Astrocyte (in vitro differentiated cells and primary cell): Measurements from ENCODE around the gene UST. TPM values are rescaled to one million over a fixed set of nuclear protein-coding genes. Genes with fewer than 3 reads are reported as not detected.

Experiments
- DNase-seq: peaks from one replicate; pipeline ENCODE4 v3.0.0-alpha.2; 2010; ENCODE audit warnings: low read depth
- FAIRE-seq: peaks from 2 replicates; lab custom pipeline; 2011; peaks lifted over from hg19 to GRCh38; lab: Jason Lieb, UNC
- H2AFZ ChIP-seq: 2 replicates; pipeline ENCODE4 v1.6.0; 2012; ENCODE audit warnings: low read depth, low read length, inconsistent platforms
- H3K27ac ChIP-seq: 2 replicates; pipeline ENCODE4 v1.5.1; 2011; ENCODE audit warnings: low read depth, low read length, inconsistent platforms
- H3K27me3 ChIP-seq: 2 replicates; pipeline ENCODE4 v1.6.0; 2011; ENCODE audit warnings: low read length, inconsistent platforms; ENCODE audit not compliant: insufficient read depth
- H3K36me3 ChIP-seq: 2 replicates; pipeline ENCODE4 v1.5.1; 2011; ENCODE audit warnings: low read length, inconsistent platforms; ENCODE audit not compliant: insufficient read depth
- H3K4me1 ChIP-seq: 2 replicates; pipeline ENCODE4 v1.5.1; 2011; ENCODE audit warnings: low read length, inconsistent platforms; ENCODE audit not compliant: insufficient read depth
- H3K4me2 ChIP-seq: 2 replicates; pipeline ENCODE4 v1.6.0; 2012; ENCODE audit warnings: low read length, inconsistent platforms
- H3K4me3 ChIP-seq: 2 replicates; pipeline ENCODE4 v1.5.1; 2011; ENCODE audit warnings: low read depth, mild to moderate bottlenecking, low read length, inconsistent platforms; ENCODE audit not compliant: insufficient read depth
- H3K79me2 ChIP-seq: 2 replicates; pipeline ENCODE4 v1.6.0; 2012; ENCODE audit warnings: mild to moderate bottlenecking, low read length, inconsistent platforms; ENCODE audit not compliant: insufficient read depth
- H3K9ac ChIP-seq: 2 replicates; pipeline ENCODE4 v1.6.0; 2012; ENCODE audit warnings: mild to moderate bottlenecking, low read length, inconsistent platforms
- H3K9me3 ChIP-seq: 2 replicates; pipeline ENCODE4 v1.5.1; 2012; ENCODE audit warnings: low read depth, mild to moderate bottlenecking, low read length, inconsistent platforms; ENCODE audit not compliant: insufficient read depth
- H4K20me1 ChIP-seq: 2 replicates; pipeline ENCODE4 v1.6.0; 2012; ENCODE audit warnings: low read length, inconsistent platforms; ENCODE audit not compliant: insufficient read depth
- H3K27ac Mint-ChIP-seq: one replicate; pipeline ENCODE4 v1.8.0; 2021; ENCODE audit warnings: mild to moderate bottlenecking, mixed read lengths; ENCODE audit not compliant: unreplicated experiment
- H3K27me3 Mint-ChIP-seq: one replicate; pipeline ENCODE4 v1.8.0; 2021; ENCODE audit warnings: low read depth, mixed read lengths; ENCODE audit not compliant: unreplicated experiment
- H3K36me3 Mint-ChIP-seq: one replicate; pipeline ENCODE4 v1.8.0; 2021; ENCODE audit warnings: low read depth, mixed read lengths; ENCODE audit not compliant: unreplicated experiment
- H3K4me1 Mint-ChIP-seq: one replicate; pipeline ENCODE4 v1.8.0; 2021; ENCODE audit warnings: low read depth, mixed read lengths; ENCODE audit not compliant: unreplicated experiment
- H3K4me3 Mint-ChIP-seq: one replicate; pipeline ENCODE4 v1.8.0; 2021; ENCODE audit warnings: mild to moderate bottlenecking, moderate library complexity, mixed read lengths; ENCODE audit not compliant: unreplicated experiment
- H3K9me3 Mint-ChIP-seq: one replicate; pipeline ENCODE4 v1.8.0; 2021; ENCODE audit warnings: mild to moderate bottlenecking, mixed read lengths; ENCODE audit not compliant: unreplicated experiment
- EZH2 ChIP-seq: IDR thresholded peaks from 2 replicates; pipeline ENCODE4 v1.6.1; 2012; ENCODE audit warnings: mild to moderate bottlenecking, low read length, inconsistent platforms; ENCODE audit not compliant: insufficient read depth
- total RNA-seq: library from RNA; stranded (reverse); gene quantifications from 2 replicates; pipeline ENCODE4 v1.2.1, GENCODE V29; 2021
- TF ChIP-seq, protein P1 (sequence below): IDR thresholded peaks from 2 replicates; pipeline ENCODE4 v1.5.1; 2011; ENCODE audit warnings: low read depth, mild to moderate bottlenecking, inconsistent platforms, low read length, moderate library complexity; ENCODE audit not compliant: insufficient read depth

The UST gene
- total RNA-seq, 1 donor from 2014 or later, result 15.3 TPM

DNA sequence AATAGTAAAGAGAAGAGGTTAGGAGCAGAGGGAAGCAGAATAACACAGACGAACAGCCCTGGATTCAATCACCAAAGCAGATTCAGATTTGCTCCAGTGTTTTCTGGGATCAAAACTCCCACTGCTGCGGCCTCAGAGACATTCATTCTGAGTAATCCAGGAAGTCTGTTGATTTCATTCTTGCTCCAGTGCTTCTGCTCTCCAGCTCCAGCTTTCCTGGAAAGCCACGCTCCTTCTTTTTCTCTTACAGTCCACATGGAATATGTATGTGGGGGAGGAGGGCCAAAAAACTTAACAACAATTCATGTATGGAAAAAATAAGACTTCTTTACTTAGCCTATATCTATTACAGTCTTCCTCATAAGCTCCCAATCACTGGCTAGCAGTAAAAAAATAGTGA, 26.4 kb upstream of the UST start:
- peak overlapping the region; percentile 48 for H3K4me2 ChIP-seq
- TF ChIP-seq, protein P1, sequence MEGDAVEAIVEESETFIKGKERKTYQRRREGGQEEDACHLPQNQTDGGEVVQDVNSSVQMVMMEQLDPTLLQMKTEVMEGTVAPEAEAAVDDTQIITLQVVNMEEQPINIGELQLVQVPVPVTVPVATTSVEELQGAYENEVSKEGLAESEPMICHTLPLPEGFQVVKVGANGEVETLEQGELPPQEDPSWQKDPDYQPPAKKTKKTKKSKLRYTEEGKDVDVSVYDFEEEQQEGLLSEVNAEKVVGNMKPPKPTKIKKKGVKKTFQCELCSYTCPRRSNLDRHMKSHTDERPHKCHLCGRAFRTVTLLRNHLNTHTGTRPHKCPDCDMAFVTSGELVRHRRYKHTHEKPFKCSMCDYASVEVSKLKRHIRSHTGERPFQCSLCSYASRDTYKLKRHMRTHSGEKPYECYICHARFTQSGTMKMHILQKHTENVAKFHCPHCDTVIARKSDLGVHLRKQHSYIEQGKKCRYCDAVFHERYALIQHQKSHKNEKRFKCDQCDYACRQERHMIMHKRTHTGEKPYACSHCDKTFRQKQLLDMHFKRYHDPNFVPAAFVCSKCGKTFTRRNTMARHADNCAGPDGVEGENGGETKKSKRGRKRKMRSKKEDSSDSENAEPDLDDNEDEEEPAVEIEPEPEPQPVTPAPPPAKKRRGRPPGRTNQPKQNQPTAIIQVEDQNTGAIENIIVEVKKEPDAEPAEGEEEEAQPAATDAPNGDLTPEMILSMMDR, result no peak
- H3K27me3 Mint-ChIP-seq, result peaks cover 1% of the 10 kb centered on the region
- no peak overlapping the region for H2AFZ ChIP-seq
- no peaks in the 10 kb centered on the region for H3K9me3 ChIP-seq
- peaks cover 8% of the 10 kb centered on the region for H3K4me1 Mint-ChIP-seq
- no peaks in the 10 kb centered on the region for H3K36me3 ChIP-seq
- no peak overlapping the region for H3K9ac ChIP-seq
- no peaks in the 10 kb centered on the region for H3K79me2 ChIP-seq
- no peak overlapping the region for H3K4me3 Mint-ChIP-seq
- H3K9me3 Mint-ChIP-seq, result peaks cover 3% of the 10 kb centered on the region
- peaks cover 13% of the 10 kb centered on the region for H3K4me1 ChIP-seq
- no peak for FAIRE-seq
- no peaks in the 10 kb centered on the region for H3K36me3 Mint-ChIP-seq
- H3K27ac ChIP-seq, result peak overlapping the region; percentile 21
- no peak overlapping the region for H3K4me3 ChIP-seq
- DNase-seq, result peak; percentile 71
- no peaks in the 10 kb centered on the region for H4K20me1 ChIP-seq
- no peaks in the 10 kb centered on the region for H3K27me3 ChIP-seq
- no peak overlapping the region for H3K27ac Mint-ChIP-seq

DNA sequence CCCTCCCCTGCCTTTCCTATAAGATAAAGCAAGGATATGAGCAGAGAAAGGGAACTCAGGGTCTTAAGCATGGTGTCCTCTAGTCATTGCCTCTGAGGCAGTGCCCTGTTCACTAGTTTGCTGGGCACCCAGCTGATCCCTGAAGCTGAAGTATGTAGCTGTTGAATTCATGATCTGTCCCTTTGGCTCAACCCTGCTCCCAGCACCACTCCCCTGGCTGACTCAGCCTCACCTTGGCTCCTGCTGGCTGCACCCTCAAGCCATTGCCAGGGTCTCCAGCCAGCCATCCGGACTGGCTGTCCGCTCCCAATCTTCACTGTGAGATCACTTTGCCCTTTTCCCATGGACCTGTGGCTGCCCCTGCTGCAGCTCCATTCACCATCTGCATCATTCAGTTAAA, 25.9 kb upstream of the UST start:
- H3K27me3 ChIP-seq, result no peaks in the 10 kb centered on the region
- no peaks in the 10 kb centered on the region for H3K9me3 ChIP-seq
- FAIRE-seq (peak; percentile 71), DNase-seq (peak; percentile 38)
- H3K27me3 Mint-ChIP-seq, result peaks cover 1% of the 10 kb centered on the region
- no peaks in the 10 kb centered on the region for H4K20me1 ChIP-seq
- no peaks in the 10 kb centered on the region for H3K36me3 ChIP-seq
- H3K9me3 Mint-ChIP-seq, result peaks cover 3% of the 10 kb centered on the region
- no peak overlapping the region for H3K27ac ChIP-seq
- H3K4me3 Mint-ChIP-seq, result no peak overlapping the region
- no peak overlapping the region for H2AFZ ChIP-seq
- peaks cover 13% of the 10 kb centered on the region for H3K4me1 ChIP-seq
- H3K4me2 ChIP-seq, result peak overlapping the region; percentile 48
- H3K27ac Mint-ChIP-seq, result no peak overlapping the region
- H3K4me3 ChIP-seq, result no peak overlapping the region
- no peak overlapping the region for H3K9ac ChIP-seq
- no peaks in the 10 kb centered on the region for H3K36me3 Mint-ChIP-seq
- no peak for TF ChIP-seq EZH2
- TF ChIP-seq, protein P1, result no peak
- H3K79me2 ChIP-seq, result no peaks in the 10 kb centered on the region
- peaks cover 8% of the 10 kb centered on the region for H3K4me1 Mint-ChIP-seq

DNA sequence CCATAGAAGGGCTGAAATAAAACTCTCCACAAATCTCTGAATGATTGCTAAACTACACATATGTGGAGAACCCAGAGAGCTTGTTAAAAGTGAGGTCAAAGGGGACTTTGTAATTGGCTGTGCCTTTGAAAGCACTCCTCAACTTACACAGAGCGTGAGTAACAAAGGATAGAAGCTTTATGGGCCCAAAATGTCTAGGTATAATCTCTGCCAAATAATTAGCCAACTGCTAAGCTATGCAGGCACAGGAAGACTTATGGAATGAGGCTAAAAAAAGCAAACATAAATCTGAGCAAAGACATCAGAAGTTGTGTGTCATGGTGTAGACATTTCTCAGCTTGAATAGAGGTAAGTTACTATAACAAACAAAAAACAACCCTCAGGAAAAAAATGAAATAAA, 23.3 kb upstream of the UST start:
- no peaks in the 10 kb centered on the region for H3K9me3 ChIP-seq
- FAIRE-seq, result peak; percentile 97
- Mint-ChIP-seq H3K36me3 (no peaks in the 10 kb centered on the region), H3K9me3 (peaks cover 3% of the 10 kb centered on the region), H3K4me1 (peaks cover 8% of the 10 kb centered on the region), H3K4me3 (no peak overlapping the region), H3K27ac (no peak overlapping the region), H3K27me3 (peaks cover 1% of the 10 kb centered on the region)
- H3K4me1 ChIP-seq, result peaks cover 13% of the 10 kb centered on the region
- peak; percentile 95 for DNase-seq
- no peak overlapping the region for H2AFZ ChIP-seq
- peak overlapping the region; percentile 56 for H3K27ac ChIP-seq
- no peaks in the 10 kb centered on the region for H3K79me2 ChIP-seq
- no peak overlapping the region for H3K4me3 ChIP-seq
- H3K4me2 ChIP-seq, result peak overlapping the region; percentile 7
- H3K27me3 ChIP-seq, result no peaks in the 10 kb centered on the region
- no peaks in the 10 kb centered on the region for H3K36me3 ChIP-seq
- H4K20me1 ChIP-seq, result no peaks in the 10 kb centered on the region
- no peak for TF ChIP-seq EZH2
- TF ChIP-seq, protein P1, result no peak
- peak overlapping the region; percentile 2 for H3K9ac ChIP-seq
